ENCODE data around the gene ARL1. TPM values are rescaled to one million over a fixed set of nuclear protein-coding genes. Genes with fewer than 3 reads are reported as not detected.

Gene ARL1
- total RNA-seq, 1 experiment from 2014 or later, result 76.0 TPM

GRCh38 chr12:101375573-101375972, 32.0 kb downstream of the ARL1 start:
- H3K79me2 ChIP-seq (ENCODE audit: insufficient read depth, low read length), result no peaks in the 10 kb centered on the region
- CTCF ChIA-PET, result no interaction called here
- DNase-seq (ENCODE audit: low read depth, low spot score), result no peak
- H2AFZ ChIP-seq (ENCODE audit: low read depth, low read length, poor library complexity, severe bottlenecking), result no peak overlapping the region
- BruUV-seq (replicated peaks), result no TSS peak
- TF ChIP-seq SP1 (IDR thresholded peaks at IDR 0.05; ENCODE audit: low read depth) (no peak), MAX (IDR thresholded peaks at IDR 0.05) (no peak), RAD21 (IDR thresholded peaks at IDR 0.05; ENCODE audit: low read depth) (no peak), SIN3A (IDR thresholded peaks at IDR 0.05; ENCODE audit: low read depth) (no peak), POLR2AphosphoS5 (IDR thresholded peaks at IDR 0.05; ENCODE audit: low read depth, low read length) (no peak), EGR1 (IDR thresholded peaks at IDR 0.05; ENCODE audit: low read depth) (no peak), ELF1 (IDR thresholded peaks at IDR 0.05; ENCODE audit: borderline replicate concordance, low read depth) (no peak), ZNF274 (IDR thresholded peaks at IDR 0.05; ENCODE audit: low read depth, low read length) (no peak), EZH2 (IDR thresholded peaks at IDR 0.05) (no peak)
- TF ChIP-seq, protein P1, sequence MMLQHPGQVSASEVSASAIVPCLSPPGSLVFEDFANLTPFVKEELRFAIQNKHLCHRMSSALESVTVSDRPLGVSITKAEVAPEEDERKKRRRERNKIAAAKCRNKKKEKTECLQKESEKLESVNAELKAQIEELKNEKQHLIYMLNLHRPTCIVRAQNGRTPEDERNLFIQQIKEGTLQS (IDR thresholded peaks at IDR 0.05), result no peak
- TF ChIP-seq, protein P2, sequence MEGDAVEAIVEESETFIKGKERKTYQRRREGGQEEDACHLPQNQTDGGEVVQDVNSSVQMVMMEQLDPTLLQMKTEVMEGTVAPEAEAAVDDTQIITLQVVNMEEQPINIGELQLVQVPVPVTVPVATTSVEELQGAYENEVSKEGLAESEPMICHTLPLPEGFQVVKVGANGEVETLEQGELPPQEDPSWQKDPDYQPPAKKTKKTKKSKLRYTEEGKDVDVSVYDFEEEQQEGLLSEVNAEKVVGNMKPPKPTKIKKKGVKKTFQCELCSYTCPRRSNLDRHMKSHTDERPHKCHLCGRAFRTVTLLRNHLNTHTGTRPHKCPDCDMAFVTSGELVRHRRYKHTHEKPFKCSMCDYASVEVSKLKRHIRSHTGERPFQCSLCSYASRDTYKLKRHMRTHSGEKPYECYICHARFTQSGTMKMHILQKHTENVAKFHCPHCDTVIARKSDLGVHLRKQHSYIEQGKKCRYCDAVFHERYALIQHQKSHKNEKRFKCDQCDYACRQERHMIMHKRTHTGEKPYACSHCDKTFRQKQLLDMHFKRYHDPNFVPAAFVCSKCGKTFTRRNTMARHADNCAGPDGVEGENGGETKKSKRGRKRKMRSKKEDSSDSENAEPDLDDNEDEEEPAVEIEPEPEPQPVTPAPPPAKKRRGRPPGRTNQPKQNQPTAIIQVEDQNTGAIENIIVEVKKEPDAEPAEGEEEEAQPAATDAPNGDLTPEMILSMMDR (IDR thresholded peaks at IDR 0.05 in 2 of 3, conservative IDR thresholded peaks at IDR 0.05 in 1 of 3; ENCODE audit: borderline replicate concordance in 1 of 3, insufficient read depth in 1 of 3, low read depth in 2 of 3, low read length in 2 of 3), result no peak
- POLR2A ChIA-PET, result no interaction called here
- H3K4me1 ChIP-seq (ENCODE audit: control insufficient read depth in 1 of 2, insufficient read depth in 2 of 2, low read length in 2 of 2), result no peaks in the 10 kb centered on the region
- H3K9ac ChIP-seq (ENCODE audit: low read length), result no peak overlapping the region
- no peak overlapping the region for H3K4me2 ChIP-seq (ENCODE audit: low read length)
- no peak overlapping the region for H3K27ac ChIP-seq (ENCODE audit: low read depth, low read length)
- intact Hi-C loops (cut with micrococcal nuclease), result no loop called here
- no peaks in the 10 kb centered on the region for H3K27me3 ChIP-seq (ENCODE audit: insufficient read depth, low read length)
- H3K36me3 ChIP-seq (ENCODE audit: control insufficient read depth in 1 of 2, insufficient read depth in 2 of 2, low read length in 2 of 2), result peaks cover 14 to 59% of the 10 kb centered on the region in 2 experiments; a peak in 3 of 4 replicates
- ATAC-seq, result no peak
- no peak overlapping the region for H3K4me3 ChIP-seq (replicated peaks in 1 of 2; ENCODE audit: low read depth in 1 of 2, low read length in 2 of 2)
- no peaks in the 10 kb centered on the region for H3K9me2 ChIP-seq (ENCODE audit: insufficient read depth)
- no peaks in the 10 kb centered on the region for H3K9me3 ChIP-seq (ENCODE audit: control insufficient read depth in 1 of 2, insufficient read depth in 1 of 2, low read depth in 1 of 2, low read length in 2 of 2)
- RAD21 ChIA-PET (ENCODE audit: low non-redundant PET in 1 of 2, low total read pairs in 2 of 2, uncharacterized antibody in 2 of 2, unreplicated experiment in 2 of 2), result no interaction called here
- H4K20me1 ChIP-seq (ENCODE audit: insufficient read depth), result no peaks in the 10 kb centered on the region
